Panc1 (cell line): ENCODE data around the gene PPP1R16B.

Experiments
- CTCF ChIP-seq: fragments of 450-650 bp; IDR thresholded peaks from 2 replicates; pipeline ENCODE4 v1.5.1; 2017; ENCODE audit warnings: mild to moderate bottlenecking
- POLR2AphosphoS5 ChIP-seq: IDR thresholded peaks from 2 replicates; pipeline ENCODE4 v1.6.1; 2012; ENCODE audit warnings: mild to moderate bottlenecking, low read depth, low read length, moderate library complexity
- REST ChIP-seq, 2 experiments: IDR thresholded peaks; 2 replicates each; pipeline ENCODE4 v1.6.1; 2011 to 2012; ENCODE audit warnings: low read depth in 2 of 2, control low read depth in 1 of 2, low read length in 1 of 2, mild to moderate bottlenecking in 1 of 2, moderate library complexity in 1 of 2; ENCODE audit not compliant: insufficient read depth in 1 of 2
- SIN3A ChIP-seq: IDR thresholded peaks from 2 replicates; pipeline ENCODE4 v1.6.1; 2012; ENCODE audit warnings: low read depth, mild to moderate bottlenecking, low read length, moderate library complexity, borderline replicate concordance; ENCODE audit not compliant: insufficient read depth

GRCh38 chr20:38789503-38790199, 15.8 kb upstream of the PPP1R16B start:
- TF ChIP-seq CTCF = no peak
- TF ChIP-seq POLR2AphosphoS5 = no peak
- TF ChIP-seq REST (IDR thresholded peaks at IDR 0.05; ENCODE audit: insufficient read depth in 1 of 2, low read depth in 2 of 2, low read length in 1 of 2) = no peak
- no peak for TF ChIP-seq SIN3A
